Stomach (tissue), 9 donors: ENCODE data around the gene TMEM178B. TPM values are rescaled to one million over a fixed set of nuclear protein-coding genes. Genes with fewer than 3 reads are reported as not detected.

Experiments used
- DNase-seq, 2 donors: peaks; one replicate each; pipeline versions ENCODE4 v3.0.0 to v3.0.0-alpha.2; 2013 to 2019
- H3K27ac ChIP-seq, 5 donors: fragments of 200-600 bp in 4 of 5; sonication (generic) in 4 of 5; one replicate each; pipeline ENCODE4 v1.5.1; 2013 to 2019; ENCODE audit warnings: mild to moderate bottlenecking in 1 of 5, moderate library complexity in 1 of 5
- H3K27me3 ChIP-seq, 3 donors: fragments of 200-600 bp; sonication (generic); one replicate each; pipeline ENCODE4 v1.5.1; 2017 to 2019; ENCODE audit warnings: mixed run types in 1 of 3
- H3K36me3 ChIP-seq, 4 donors: fragments of 200-600 bp; sonication (generic); 1 replicate in 3 of 4; 2 replicates in 1 of 4; pipeline ENCODE4 v1.5.1; 2016 to 2019
- H3K4me1 ChIP-seq, 4 donors: fragments of 200-600 bp; sonication (generic); one replicate each; pipeline ENCODE4 v1.5.1; 2016 to 2019
- H3K4me3 ChIP-seq, 4 donors: fragments of 200-600 bp; sonication (generic) in 3 of 4; one replicate each; pipeline ENCODE4 v1.5.1; 2016 to 2019; ENCODE audit warnings: mild to moderate bottlenecking in 1 of 4
- H3K9me3 ChIP-seq, 4 donors: fragments of 200-600 bp; sonication (generic); one replicate each; pipeline ENCODE4 v1.5.1; 2016 to 2019
- CTCF ChIP-seq, 7 experiments: fragments of 450-650 bp in 4 of 7; fragments of 200-600 bp in 3 of 7; sonication (generic) in 3 of 7; IDR thresholded peaks; one replicate each; pipeline ENCODE4 v1.5.1; 2016 to 2019; ENCODE audit warnings: antibody characterized with exemption in 7 of 7, control low read depth in 2 of 7, mild to moderate bottlenecking in 1 of 7
- EP300 ChIP-seq: sonication (generic); formaldehyde crosslinking; IDR thresholded peaks from one replicate; pipeline ENCODE4 v1.6.1; 2017; ENCODE audit warnings: antibody characterized with exemption
- POLR2A ChIP-seq, 4 donors: fragments of 450-650 bp; IDR thresholded peaks; one replicate each; pipeline ENCODE4 v1.6.1; 2016; ENCODE audit warnings: antibody characterized with exemption in 4 of 4, control low read depth in 2 of 4, mild to moderate bottlenecking in 1 of 4, moderate library complexity in 1 of 4
- POLR2AphosphoS5 ChIP-seq, 3 donors: sonication (generic); formaldehyde crosslinking; IDR thresholded peaks; one replicate each; pipeline ENCODE4 v1.6.1; 2016; ENCODE audit warnings: antibody characterized with exemption in 3 of 3
- WGBS, 5 donors: extraction: QIAGEN DNeasy Blood & Tissue Kit in 3 of 5; methylation state at CpG; one replicate each; pipeline versions ENCODE4 v1.1.5 to v1.1.7; 2013 to 2018; 5-methylcytosine and 5-hydroxymethylcytosine counted together
- intact Hi-C: fragments of 100-400 bp; cut with DNase I; formaldehyde crosslinking; loops from one replicate; pipeline ENCODE4 v1.15.1; 2023; ENCODE audit warnings: low total_unique reads
- polyA plus RNA-seq, 3 donors: library from polyadenylated mRNA; stranded (reverse); fragments of 200-250 nt; gene quantifications; one replicate each; pipeline ENCODE4 v1.2.3, GENCODE V29; 2013
- total RNA-seq, 5 donors: library from RNA; depleted of rRNA; stranded (reverse); fragments of >200 nt; gene quantifications; one replicate each; pipeline versions ENCODE4 v1.1.0 to v1.2.3, GENCODE V29; 2014 to 2016
- donor health status: healthy with polysubstance abuse.
- donor health status: Bipolar disorder and iron deficiency.
- donor health status: healthy.

Gene TMEM178B
- total and polyA plus RNA-seq, 8 donors, result under 0.01 to 1.7 (median 0.15) TPM; not detected in 3

GRCh38 chr7:141306081-141306480, 232.2 kb downstream of the TMEM178B start:
- WGBS, 5 donors, result 72 to 83% (median 77%) methylated on average over 4 of the region's 4 CpGs
- H3K27me3 ChIP-seq, result no peaks in the 10 kb centered on the region
- H3K9me3 ChIP-seq, result no peaks in the 10 kb centered on the region
- no peak overlapping the region for H3K4me3 ChIP-seq
- no peak overlapping the region for H3K27ac ChIP-seq
- intact Hi-C loops, result no loop called here
- no peak for DNase-seq
- no peaks in the 10 kb centered on the region for H3K36me3 ChIP-seq
- no peaks in the 10 kb centered on the region for H3K4me1 ChIP-seq
- TF ChIP-seq EP300, result no peak
- TF ChIP-seq POLR2AphosphoS5 (IDR thresholded peaks at IDR 0.05), result no peak
- TF ChIP-seq POLR2A (IDR thresholded peaks at IDR 0.05), result no peak
- no peak for TF ChIP-seq CTCF (IDR thresholded peaks at IDR 0.05)

GRCh38 chr7:141312395-141312794, 238.5 kb downstream of the TMEM178B start:
- 67 to 86% (median 78%) methylated on average over 2 of the region's 2 CpGs for WGBS, 5 donors
- Histone ChIP-seq H3K4me3 (no peak overlapping the region), H3K4me1 (no peaks in the 10 kb centered on the region), H3K36me3 (no peaks in the 10 kb centered on the region), H3K9me3 (no peaks in the 10 kb centered on the region), H3K27ac (no peak overlapping the region), H3K27me3 (no peaks in the 10 kb centered on the region)
- no peak for DNase-seq
- intact Hi-C loops, result no loop called here
- TF ChIP-seq CTCF (IDR thresholded peaks at IDR 0.05) (no peak), POLR2AphosphoS5 (IDR thresholded peaks at IDR 0.05) (no peak), EP300 (no peak), POLR2A (IDR thresholded peaks at IDR 0.05) (no peak)

- Histone ChIP-seq H3K9me3 (no peaks in the 10 kb centered on the region), H3K27me3 (no peaks in the 10 kb centered on the region), H3K4me1 (no peaks in the 10 kb centered on the region), H3K36me3 (no peaks in the 10 kb centered on the region), H3K27ac (no peak overlapping the region), H3K4me3 (no peak overlapping the region)
- intact Hi-C loops, result no loop called here
- 53 to 61% (median 54%) methylated on average over 2 of the region's 2 CpGs for WGBS, 5 donors
- no peak for DNase-seq
- no peak for TF ChIP-seq EP300
- no peak for TF ChIP-seq POLR2A (IDR thresholded peaks at IDR 0.05)
- no peak for TF ChIP-seq POLR2AphosphoS5 (IDR thresholded peaks at IDR 0.05)
- TF ChIP-seq CTCF (IDR thresholded peaks at IDR 0.05), result no peak
Measured at GRCh38 chr7:141312828-141313521, 239.1 kb downstream of the TMEM178B start.

GRCh38 chr7:141313896-141314295, 240.0 kb downstream of the TMEM178B start:
- no peaks in the 10 kb centered on the region for H3K4me1 ChIP-seq
- TF ChIP-seq POLR2A (IDR thresholded peaks at IDR 0.05), result no peak
- no peak for TF ChIP-seq EP300
- no peak for TF ChIP-seq POLR2AphosphoS5 (IDR thresholded peaks at IDR 0.05)
- no peak for DNase-seq
- no peak overlapping the region for H3K4me3 ChIP-seq
- intact Hi-C loops, result no loop called here
- no peaks in the 10 kb centered on the region for H3K27me3 ChIP-seq
- no peak overlapping the region for H3K27ac ChIP-seq
- WGBS, 5 donors, result 66 to 76% (median 72%) methylated on average over 5 of the region's 5 CpGs
- no peaks in the 10 kb centered on the region for H3K9me3 ChIP-seq
- no peaks in the 10 kb centered on the region for H3K36me3 ChIP-seq

GRCh38 chr7:141317033-141317585, 243.2 kb downstream of the TMEM178B start:
- no peak for DNase-seq
- H3K27ac ChIP-seq, result no peak overlapping the region
- no peaks in the 10 kb centered on the region for H3K4me1 ChIP-seq
- no peaks in the 10 kb centered on the region for H3K9me3 ChIP-seq
- no peaks in the 10 kb centered on the region for H3K27me3 ChIP-seq
- no peaks in the 10 kb centered on the region for H3K36me3 ChIP-seq
- no peak overlapping the region for H3K4me3 ChIP-seq
- TF ChIP-seq POLR2A (IDR thresholded peaks at IDR 0.05), result no peak
- TF ChIP-seq CTCF (IDR thresholded peaks at IDR 0.05), result no peak
- TF ChIP-seq EP300, result no peak
- TF ChIP-seq POLR2AphosphoS5 (IDR thresholded peaks at IDR 0.05), result no peak
- 63 to 86% (median 82%) methylated on average over 3 of the region's 3 CpGs for WGBS, 5 donors
- intact Hi-C loops, result no loop called here
